Left lung (tissue), 14 donors: ENCODE results near the gene TFDP1. TPM values are rescaled to one million over a fixed set of nuclear protein-coding genes. Genes with fewer than 3 reads are reported as not detected.

Source experiments
- ATAC-seq: fragments of 200-7000 bp; cut with Tn5 transposase; one replicate; pipeline ENCODE4 v1.9.1; 2020; ENCODE audit warnings: moderate library complexity
- DNase-seq, 4 donors: peaks; one replicate each; pipeline ENCODE4 v3.0.0-alpha.2; 2013 to 2020
- H3K27ac ChIP-seq, 2 donors: fragments of 200-600 bp; sonication (generic) in 1 of 2; one replicate each; pipeline versions ENCODE4 v1.5.0 to v1.8.0; 2020 to 2021
- H3K27me3 ChIP-seq, 2 donors: fragments of 200-600 bp; sonication (generic) in 1 of 2; one replicate each; pipeline versions ENCODE4 v1.5.0 to v1.8.0; 2020 to 2021
- H3K36me3 ChIP-seq, 2 donors: fragments of 200-600 bp; sonication (generic) in 1 of 2; one replicate each; pipeline versions ENCODE4 v1.5.0 to v1.8.0; 2020 to 2021
- H3K4me1 ChIP-seq, 2 donors: fragments of 200-600 bp; one replicate each; pipeline ENCODE4 v1.8.0; 2021
- H3K4me3 ChIP-seq, 2 donors: fragments of 200-600 bp; sonication (generic) in 1 of 2; one replicate each; pipeline versions ENCODE4 v1.5.0 to v1.8.0; 2020 to 2021; ENCODE audit warnings: mild to moderate bottlenecking in 1 of 2
- H3K9me3 ChIP-seq, 2 donors: fragments of 200-600 bp; sonication (generic) in 1 of 2; one replicate each; pipeline versions ENCODE4 v1.5.0 to v1.8.0; 2020 to 2021
- CTCF ChIP-seq, 2 donors: fragments of 200-600 bp; sonication (generic) in 1 of 2; IDR thresholded peaks; one replicate each; pipeline versions ENCODE4 v1.5.0 to v1.8.0; 2021; ENCODE audit warnings: antibody characterized with exemption in 2 of 2
- intact Hi-C, 2 donors: fragments of 100-400 bp; cut with DNase I; formaldehyde crosslinking; loops; one replicate each; pipeline versions ENCODE4 v1.11.2 to v1.14.2; 2022
- long read RNA-seq, 12 donors: library from polyadenylated mRNA in 2 of 12; unstranded in 2 of 12; transcript quantifications; one replicate each; pipeline ENCODE4 v2.0.0 and lab custom pipeline, GENCODE V29; 2019 to 2026
- polyA plus RNA-seq, 6 donors: library from polyadenylated mRNA; unstranded; fragments of 120-200 nt; gene quantifications; one replicate each; pipeline ENCODE4 v1.2.1, GENCODE V29; 2013; ENCODE audit not compliant: insufficient read length in 6 of 6
- total RNA-seq, 2 donors: library from RNA; stranded (reverse); fragmentation: NEBNext Ultra II Directional; extraction: Animal tissue kit (Norgen Biotek cat#: 25700); gene quantifications; one replicate each; pipeline ENCODE4 v1.2.1, GENCODE V29; 2021
- donor health status: DM: no; HTN: yes; CAD: no.
- donor health status: DM: no; HTN: no; CAD: no.

Gene TFDP1
- total RNA-seq (10 to 100 TPM; 48.8 to 61.9 TPM), polyA plus RNA-seq (10 to 100 TPM; 78.7 to 99.5 (median 84.2) TPM)
- long read RNA-seq, donor 1, transcript TFDP1-201 (12 exons, 2,648 nt): major isoform, 10 of 20 reads
- long read RNA-seq, donor 1, partial matches to known transcripts: 9 of 20 reads
- long read RNA-seq, donor 1, other reads (novel, unspliced or antisense): 0 of 20 reads
- long read RNA-seq, donor 2, transcript TFDP1-201 (12 exons, 2,648 nt): major isoform, 9 of 25 reads
- long read RNA-seq, donor 2, partial matches to known transcripts: 8 of 25 reads
- long read RNA-seq, donor 2, other reads (novel, unspliced or antisense): 5 of 25 reads
- long read RNA-seq, donor 3, transcript TFDP1-201 (12 exons, 2,648 nt): major isoform, 11 of 13 reads
- long read RNA-seq, donor 3, partial matches to known transcripts: 0 of 13 reads
- long read RNA-seq, donor 3, other reads (novel, unspliced or antisense): 0 of 13 reads
- long read RNA-seq, donor 4, partial matches to known transcripts: 0 of 5 reads
- long read RNA-seq, donor 4, other reads (novel, unspliced or antisense): 2 of 5 reads
- long read RNA-seq, donor 5, transcript TFDP1-201 (12 exons, 2,648 nt): major isoform, 7 of 16 reads
- long read RNA-seq, donor 5, partial matches to known transcripts: 5 of 16 reads
- long read RNA-seq, donor 5, other reads (novel, unspliced or antisense): 0 of 16 reads
- long read RNA-seq, donor 6, transcript TFDP1-201 (12 exons, 2,648 nt): major isoform, 5 of 8 reads
- long read RNA-seq, donor 6, partial matches to known transcripts: 0 of 8 reads
- long read RNA-seq, donor 6, other reads (novel, unspliced or antisense): 0 of 8 reads
- long read RNA-seq, donor 7, partial matches to known transcripts: 0 of 5 reads
- long read RNA-seq, donor 7, other reads (novel, unspliced or antisense): 0 of 5 reads
- long read RNA-seq, donor 8, transcript TFDP1-201 (12 exons, 2,648 nt): major isoform, 12 of 31 reads
- long read RNA-seq, donor 8, partial matches to known transcripts: 16 of 31 reads
- long read RNA-seq, donor 8, other reads (novel, unspliced or antisense): 0 of 31 reads
- long read RNA-seq, donor 9: 0 reads
- long read RNA-seq, donor 10, partial matches to known transcripts: 0 of 8 reads
- long read RNA-seq, donor 10, other reads (novel, unspliced or antisense): 4 of 8 reads
- long read RNA-seq, donor 11, transcript TFDP1-201 (12 exons, 2,648 nt): major isoform, 7 of 14 reads
- long read RNA-seq, donor 11, partial matches to known transcripts: 7 of 14 reads
- long read RNA-seq, donor 11, other reads (novel, unspliced or antisense): 0 of 14 reads
- long read RNA-seq, donor 12, partial matches to known transcripts: 0 of 8 reads
- long read RNA-seq, donor 12, other reads (novel, unspliced or antisense): 5 of 8 reads

DNA sequence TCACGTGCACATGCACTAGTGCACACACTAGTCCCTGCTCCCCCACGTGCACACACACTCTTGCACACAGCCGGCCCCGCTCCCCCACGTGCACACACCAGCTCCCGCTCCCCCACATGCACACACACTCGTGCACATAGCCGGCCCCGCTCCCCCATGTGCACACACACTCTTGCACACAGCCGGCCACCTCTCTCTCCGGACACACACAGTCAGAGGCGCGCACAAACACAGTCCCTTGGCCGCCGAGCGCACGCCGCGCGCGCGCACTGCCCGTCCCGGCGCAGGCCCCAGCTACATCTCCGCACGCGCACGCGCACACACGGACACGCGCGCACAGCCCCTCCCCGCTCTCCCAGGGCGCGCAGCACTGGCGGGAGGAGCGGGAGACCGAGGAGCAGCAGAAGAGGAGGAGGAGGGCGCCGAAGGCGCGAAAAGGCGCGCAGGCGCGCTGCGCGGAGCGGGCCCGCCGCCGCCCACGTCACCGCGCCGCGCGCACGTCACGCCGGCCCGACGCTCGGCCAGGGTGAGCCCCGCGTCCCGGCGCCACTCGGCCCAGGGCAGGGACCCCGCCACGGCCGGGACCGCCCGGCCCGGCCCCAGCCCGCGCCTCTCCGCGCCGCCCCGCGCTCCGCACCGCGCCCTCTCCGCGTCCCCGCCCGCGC lies at the start of gene TFDP1:
Gene TFDP1 (plus strand): TSS at position 549 of the 665 bp plus-strand sequence. CDS start 1,085 bp downstream, outside the sequence.
- no peak for TF ChIP-seq CTCF (IDR thresholded peaks at IDR 0.05)
- H3K36me3 ChIP-seq: peaks cover 0 to 25% of the 10 kb centered on the region in 2 donors
- no peaks in the 10 kb centered on the region for H3K9me3 ChIP-seq
- ATAC-seq: peak; percentile 92
- H3K4me3 ChIP-seq: peak within 1 kb of the TSS; percentile 47 to 63
- intact Hi-C loops: no loop called here
- no peaks in the 10 kb centered on the region for H3K27me3 ChIP-seq
- peaks cover 8 to 31% of the 10 kb centered on the region in 2 donors for H3K4me1 ChIP-seq
- DNase-seq: peak; percentile 76 to 93 (median 86)
- H3K27ac ChIP-seq: no peak within 1 kb of the TSS

DNA sequence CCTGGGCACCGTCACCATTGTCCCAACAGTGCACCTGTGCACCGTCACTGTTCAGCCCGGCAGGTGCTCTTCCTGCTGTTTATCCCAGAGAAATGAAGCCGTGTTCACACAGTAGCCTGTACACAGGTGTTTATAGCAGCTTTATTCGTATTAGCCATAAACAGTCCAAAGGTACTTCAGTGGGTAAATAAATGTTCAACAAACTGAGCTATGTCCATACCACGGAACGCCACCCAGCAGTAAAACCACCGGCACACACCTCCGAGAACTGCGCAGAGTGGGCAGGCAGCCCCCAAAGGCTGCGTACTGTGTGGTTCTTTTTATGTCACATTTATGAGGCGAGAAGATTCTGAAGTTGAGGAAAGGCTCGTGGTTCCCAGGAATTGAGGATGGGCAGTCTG lies 49.2 kb upstream of the TFDP1 start:
- no peaks in the 10 kb centered on the region for H3K27me3 ChIP-seq
- intact Hi-C loops: no loop called here
- no peaks in the 10 kb centered on the region for H3K4me1 ChIP-seq
- DNase-seq (no peak), ATAC-seq (no peak)
- no peak overlapping the region for H3K27ac ChIP-seq
- no peak overlapping the region for H3K4me3 ChIP-seq
- peaks cover 0 to 81% of the 10 kb centered on the region in 2 donors for H3K36me3 ChIP-seq
- no peak for TF ChIP-seq CTCF (IDR thresholded peaks at IDR 0.05)
- H3K9me3 ChIP-seq: no peaks in the 10 kb centered on the region

- peaks cover 0 to 3% of the 10 kb centered on the region in 2 donors for H3K9me3 ChIP-seq
- no peak overlapping the region for H3K27ac ChIP-seq
- peak in 2 of 4 donors; percentile 4 to 48 for DNase-seq
- H3K4me3 ChIP-seq: no peak overlapping the region
- H3K27me3 ChIP-seq: no peaks in the 10 kb centered on the region
- H3K4me1 ChIP-seq: no peaks in the 10 kb centered on the region
- intact Hi-C loops: no loop called here
- peaks cover 0 to 82% of the 10 kb centered on the region in 2 donors for H3K36me3 ChIP-seq
- no peak for TF ChIP-seq CTCF (IDR thresholded peaks at IDR 0.05)
- no peak for ATAC-seq
Measured at GRCh38 chr13:113536461-113537110, 48.0 kb upstream of the TFDP1 start.

DNA sequence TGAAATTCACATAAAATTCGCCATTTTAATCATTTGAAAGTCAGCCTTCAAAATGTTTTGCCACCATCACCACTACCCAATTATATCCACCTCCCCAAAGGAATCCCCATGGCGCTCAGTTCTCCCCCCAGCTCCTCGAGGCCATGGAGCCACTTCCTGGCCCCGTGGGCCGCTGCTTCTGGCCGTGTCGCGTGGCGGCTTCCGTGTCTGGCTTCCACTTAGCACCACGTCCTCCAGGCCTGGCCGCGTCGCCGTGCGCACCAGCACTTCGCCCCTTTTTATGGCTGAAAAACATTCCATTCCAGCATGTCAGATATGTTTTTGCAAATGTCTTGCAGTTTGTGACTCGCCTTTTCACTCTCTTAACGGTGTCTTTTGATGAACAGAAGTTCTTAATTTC lies 47.3 kb upstream of the TFDP1 start:
- Histone ChIP-seq H3K36me3 (peaks cover 0 to 77% of the 10 kb centered on the region in 2 donors), H3K9me3 (peaks cover 0 to 3% of the 10 kb centered on the region in 2 donors), H3K27ac (no peak overlapping the region), H3K27me3 (no peaks in the 10 kb centered on the region), H3K4me3 (no peak overlapping the region), H3K4me1 (no peaks in the 10 kb centered on the region)
- DNase-seq (peak in 2 of 4 donors; percentile 3 to 53), ATAC-seq (no peak)
- no peak for TF ChIP-seq CTCF (IDR thresholded peaks at IDR 0.05)
- intact Hi-C loops: no loop called here
